PC-9 (cell line): ENCODE data around the gene SPEF1. TPM values are rescaled to one million over a fixed set of nuclear protein-coding genes. Genes with fewer than 3 reads are reported as not detected.
A peak's percentile ranks its signal among the peaks of the same experiment; 100 is the strongest.

Source experiments
- BruUV-seq: library from RNA; stranded (reverse); fragments of 400-500 nt; replicated peaks from 2 replicates; lab custom pipeline; 2021; lab: Mats Ljungman, UMichigan
- CTCF ChIA-PET: fragments of 300-600 bp; sonication (Branson Sonifier 250); formaldehyde crosslinking; loops from one replicate; lab custom pipeline; 2022; ENCODE audit warnings: antibody characterized with exemption; lab: Charles Lee
- POLR2A ChIA-PET: fragments of 300-600 bp; sonication (Branson Sonifier 250); formaldehyde crosslinking; loops from one replicate; lab custom pipeline; 2022; ENCODE audit warnings: antibody characterized with exemption; ENCODE audit not compliant: unreplicated experiment; lab: Charles Lee
- DNase-seq, 2 experiments: peaks; one replicate each; pipeline versions ENCODE4 v3.0.0 to v3.0.0-alpha.2; 2015 to 2022; ENCODE audit warnings: mixed read lengths in 1 of 2
- H2AFZ ChIP-seq: fragments of 200-600 bp; sonication (generic); 2 replicates; pipeline ENCODE4 v1.8.1; 2017; ENCODE audit warnings: antibody characterized with exemption
- H3F3A ChIP-seq: fragments of 200-600 bp; sonication (generic); 2 replicates; pipeline ENCODE4 v1.8.1; 2017; ENCODE audit warnings: antibody characterized with exemption, mild to moderate bottlenecking, low read depth; ENCODE audit not compliant: insufficient read depth
- H3K27ac ChIP-seq: fragments of 200-600 bp; sonication (generic); 2 replicates; pipeline ENCODE4 v1.6.1; 2016; ENCODE audit warnings: mixed run types
- H3K27me3 ChIP-seq: fragments of 200-600 bp; sonication (generic); 2 replicates; pipeline ENCODE4 v1.6.1; 2016; ENCODE audit warnings: low read depth, mixed run types; ENCODE audit not compliant: insufficient read depth
- H3K36me3 ChIP-seq: fragments of 200-600 bp; sonication (generic); 2 replicates; pipeline ENCODE4 v1.6.1; 2016; ENCODE audit warnings: low read depth, mixed run types
- H3K4me1 ChIP-seq: fragments of 200-600 bp; sonication (generic); replicated peaks from 2 replicates; pipeline ENCODE4 v1.6.1; 2016; ENCODE audit warnings: mixed run types; ENCODE audit not compliant: insufficient read depth
- H3K4me2 ChIP-seq: fragments of 200-600 bp; sonication (generic); 2 replicates; pipeline ENCODE4 v1.6.1; 2017; ENCODE audit warnings: mixed run types
- H3K4me3 ChIP-seq: fragments of 200-600 bp; sonication (generic); 2 replicates; pipeline ENCODE4 v1.6.1; 2016; ENCODE audit warnings: mixed run types
- H3K79me2 ChIP-seq: fragments of 200-600 bp; sonication (generic); 2 replicates; pipeline ENCODE4 v1.6.1; 2017; ENCODE audit warnings: low read depth, mixed run types
- H3K9me2 ChIP-seq: fragments of 200-600 bp; sonication (generic); 2 replicates; pipeline ENCODE4 v1.8.1; 2017; ENCODE audit warnings: mild to moderate bottlenecking; ENCODE audit not compliant: insufficient read depth
- H3K9me3 ChIP-seq: fragments of 200-600 bp; sonication (generic); 2 replicates; pipeline ENCODE4 v1.8.1; 2016; ENCODE audit warnings: low read depth; ENCODE audit not compliant: insufficient read depth
- H4K20me1 ChIP-seq: fragments of 200-600 bp; sonication (generic); 2 replicates; pipeline ENCODE4 v1.8.1; 2017; ENCODE audit not compliant: insufficient read depth
- CTCF ChIP-seq: fragments of 200-600 bp; sonication (generic); conservative IDR thresholded peaks from 2 replicates; pipeline ENCODE4 v1.6.1; 2017; ENCODE audit warnings: mixed run types, antibody characterized with exemption, mild to moderate bottlenecking, moderate library complexity
- EZH2 ChIP-seq: fragments of 200-600 bp; sonication (generic); IDR thresholded peaks from 2 replicates; pipeline ENCODE4 v1.8.0; 2017; ENCODE audit warnings: antibody characterized with exemption, low read depth
- intact Hi-C: fragments of 100-400 bp; cut with micrococcal nuclease; formaldehyde crosslinking; loops from one replicate; pipeline ENCODE4 v1.10.0; 2022; ENCODE audit not compliant: unreplicated experiment
- total RNA-seq: library from RNA; stranded (reverse); gene quantifications from 2 replicates; pipeline ENCODE4 v1.2.3, GENCODE V29; 2021

SPEF1 gene
- total RNA-seq, 1 experiment from 2014 or later: 2.6 TPM

DNA sequence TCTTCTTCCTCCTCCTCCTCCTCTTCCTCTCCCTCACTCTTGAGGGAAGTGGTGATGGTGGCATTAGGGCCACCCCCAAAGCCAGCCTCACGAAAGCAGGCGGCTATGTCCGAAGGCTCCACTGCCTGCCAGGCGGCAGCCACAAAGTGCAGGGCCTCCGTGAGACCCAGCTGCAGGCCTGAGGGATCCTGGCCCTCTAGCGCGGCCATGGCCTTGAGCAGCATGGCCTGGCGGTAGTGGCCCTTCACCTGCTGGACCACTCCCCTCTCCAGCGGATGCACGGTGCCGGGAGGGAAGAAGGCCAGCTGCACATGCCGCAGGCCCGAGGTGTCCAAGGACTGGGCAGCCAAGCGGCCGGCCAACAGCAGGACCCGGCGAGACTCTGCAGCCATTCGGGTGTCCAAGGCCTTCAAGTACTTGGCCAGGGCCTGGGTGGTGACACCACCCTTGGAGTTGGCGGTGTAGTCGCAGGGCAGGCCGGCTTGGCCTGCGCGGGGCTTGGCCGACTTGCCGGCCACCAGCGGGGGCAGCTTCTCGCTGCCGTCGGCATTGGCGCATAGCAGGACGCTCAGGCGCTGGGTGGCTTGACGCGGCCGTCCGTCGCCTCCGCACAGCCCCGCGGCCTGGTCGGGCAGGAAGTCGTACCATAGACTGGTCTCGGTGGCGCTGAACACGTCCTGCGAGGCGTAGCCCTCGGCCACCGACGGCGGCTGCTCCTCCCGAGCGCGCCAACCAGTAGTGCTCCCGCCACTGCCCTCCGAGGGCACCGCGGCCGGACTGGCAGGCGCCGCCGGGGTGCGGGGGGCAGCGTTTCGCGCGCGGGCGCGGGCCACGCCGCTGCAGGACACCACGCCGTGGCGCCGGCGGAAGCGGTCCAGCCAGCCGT, 4.2 kb upstream of the SPEF1 start:
- POLR2A ChIA-PET: interaction anchor here (0.6 kb wide), 1 partner anchor 99 kb away, joined by 4 read pairs; no protein-coding TSS in a partner anchor
- BruUV-seq: TSS peak; percentile 31
- intact Hi-C loops: loop anchor here (1.0 to 10.0 kb wide), 5 partner anchors 35 to 319 kb away; partner anchors contain the start of genes AP5S1, MAVS and RNF24

GRCh38 chr20:3784863-3785239, 3.6 kb upstream of the SPEF1 start:
- Histone ChIP-seq H3K9me2 (no peaks in the 10 kb centered on the region), H2AFZ (no peak overlapping the region), H3K4me1 (peaks cover 42% of the 10 kb centered on the region), H4K20me1 (peaks cover 38% of the 10 kb centered on the region), H3K36me3 (no peaks in the 10 kb centered on the region), H3K4me2 (peak overlapping the region; percentile 97), H3K79me2 (peaks cover 34% of the 10 kb centered on the region), H3K27ac (no peak overlapping the region), H3K9me3 (no peaks in the 10 kb centered on the region), H3K27me3 (no peaks in the 10 kb centered on the region), H3F3A (peaks cover 24% of the 10 kb centered on the region), H3K4me3 (peak overlapping the region; percentile 68; the same call in 1 of the 2 replicates)
- ChIA-PET POLR2A (no interaction called here), CTCF (no interaction called here)
- BruUV-seq: no TSS peak
- TF ChIP-seq CTCF (no peak), EZH2 (no peak)
- intact Hi-C loops: loop anchor here (5.0 to 10.0 kb wide), 3 partner anchors 108 to 320 kb away; partner anchors contain the start of gene RNF24
- no peak for DNase-seq

More for the DNA sequence above, 4.2 kb upstream of the SPEF1 start:
- Histone ChIP-seq H3K27ac (no peak overlapping the region), H3K4me3 (peak overlapping the region; percentile 68), H3K9me3 (no peaks in the 10 kb centered on the region), H3K4me1 (peaks cover 40% of the 10 kb centered on the region), H4K20me1 (peaks cover 38% of the 10 kb centered on the region), H3F3A (peaks cover 24% of the 10 kb centered on the region), H3K79me2 (peaks cover 34% of the 10 kb centered on the region), H3K36me3 (no peaks in the 10 kb centered on the region), H3K9me2 (no peaks in the 10 kb centered on the region), H3K4me2 (peak overlapping the region; percentile 97), H3K27me3 (no peaks in the 10 kb centered on the region), H2AFZ (no peak overlapping the region)
- TF ChIP-seq CTCF: no peak
- TF ChIP-seq EZH2: no peak
- peak in 1 of 2 experiments; percentile 22 for DNase-seq
- CTCF ChIA-PET: interaction anchor here (0.6 to 2.1 kb wide), 3 partner anchors 17 to 35 kb away, joined by 3 to 6 read pairs (median 5); partner anchors contain the start of gene AP5S1

- no peak overlapping the region for H3K27ac ChIP-seq
- no peaks in the 10 kb centered on the region for H3K36me3 ChIP-seq
- intact Hi-C loops: loop anchor here (5.0 to 10.0 kb wide), 3 partner anchors 107 to 320 kb away; partner anchors contain the start of gene RNF24
- peaks cover 42% of the 10 kb centered on the region for H3K4me1 ChIP-seq
- TSS peak; percentile 17 for BruUV-seq
- peaks cover 24% of the 10 kb centered on the region for H3F3A ChIP-seq
- POLR2A ChIA-PET: no interaction called here
- H3K79me2 ChIP-seq: peaks cover 34% of the 10 kb centered on the region
- peak overlapping the region; percentile 97 for H3K4me2 ChIP-seq
- H2AFZ ChIP-seq: no peak overlapping the region
- CTCF ChIA-PET: no interaction called here
- H3K9me2 ChIP-seq: no peaks in the 10 kb centered on the region
- H3K4me3 ChIP-seq: no peak overlapping the region; the same call in 1 of the 2 replicates
- no peak for DNase-seq
- no peaks in the 10 kb centered on the region for H3K9me3 ChIP-seq
- H4K20me1 ChIP-seq: peaks cover 38% of the 10 kb centered on the region
- no peak for TF ChIP-seq CTCF
- no peak for TF ChIP-seq EZH2
- no peaks in the 10 kb centered on the region for H3K27me3 ChIP-seq
Observed at GRCh38 chr20:3784216-3784853, 3.1 kb upstream of the SPEF1 start.
